GM15510 (cell line): Measurements from ENCODE around the gene STK33.

Experiments
- POLR2A ChIP-seq: IDR thresholded peaks from 3 replicates; pipeline ENCODE4 v1.6.1; 2011; ENCODE audit warnings: borderline replicate concordance; ENCODE audit not compliant: insufficient read length; ENCODE audit errors: extremely low read depth

Gene STK33

GRCh38 chr11:8613036-8613435, 19.0 kb upstream of the STK33 start:
- TF ChIP-seq POLR2A = no peak

- no peak for TF ChIP-seq POLR2A
These were observed 18.5 kb upstream of the STK33 start for GRCh38 chr11:8612522-8612921.

- TF ChIP-seq POLR2A = no peak
These were observed 16.6 kb upstream of the STK33 start for GRCh38 chr11:8610532-8611116.

- TF ChIP-seq POLR2A = no peak
These were observed 14.6 kb upstream of the STK33 start for GRCh38 chr11:8608652-8609051.

- TF ChIP-seq POLR2A = no peak
These were observed 12.0 kb upstream of the STK33 start for GRCh38 chr11:8605971-8606563.

- no peak for TF ChIP-seq POLR2A
These were observed 10.2 kb upstream of the STK33 start for GRCh38 chr11:8604078-8604723.

- no peak for TF ChIP-seq POLR2A
These were observed 9.7 kb upstream of the STK33 start for GRCh38 chr11:8603696-8604077.

- TF ChIP-seq POLR2A = no peak
These were observed 7.5 kb upstream of the STK33 start for GRCh38 chr11:8601376-8602133.

- TF ChIP-seq POLR2A = no peak
These were observed 4.5 kb upstream of the STK33 start for GRCh38 chr11:8598506-8598905.

GRCh38 chr11:8597182-8597581, 3.2 kb upstream of the STK33 start:
- no peak for TF ChIP-seq POLR2A

GRCh38 chr11:8596504-8597046, 2.5 kb upstream of the STK33 start:
- TF ChIP-seq POLR2A = no peak

GRCh38 chr11:8593455-8593854, 573 bp downstream of the STK33 start:
- no peak for TF ChIP-seq POLR2A

GRCh38 chr11:8587915-8588314, 6.1 kb downstream of the STK33 start:
- no peak for TF ChIP-seq POLR2A

GRCh38 chr11:8586805-8587204, 7.2 kb downstream of the STK33 start:
- no peak for TF ChIP-seq POLR2A

- no peak for TF ChIP-seq POLR2A
These were observed 7.8 kb downstream of the STK33 start for GRCh38 chr11:8586184-8586583.
